GM18861 (cell line): Measurements from ENCODE around the gene DNAJB11.
A peak's percentile ranks its signal among the peaks of the same experiment; 100 is the strongest.
"Not testable (repeated sequence)": the region's sequence is repeated elsewhere in the genome, so short reads cannot be mapped to it uniquely, and the experiment has no call there.

Experiments used
- ATAC-seq: cut with Tn5 transposase; IDR thresholded peaks from one replicate; pipeline ENCODE4 v1.9.1; 2021; ENCODE audit not compliant: unreplicated experiment

DNAJB11 gene

DNA sequence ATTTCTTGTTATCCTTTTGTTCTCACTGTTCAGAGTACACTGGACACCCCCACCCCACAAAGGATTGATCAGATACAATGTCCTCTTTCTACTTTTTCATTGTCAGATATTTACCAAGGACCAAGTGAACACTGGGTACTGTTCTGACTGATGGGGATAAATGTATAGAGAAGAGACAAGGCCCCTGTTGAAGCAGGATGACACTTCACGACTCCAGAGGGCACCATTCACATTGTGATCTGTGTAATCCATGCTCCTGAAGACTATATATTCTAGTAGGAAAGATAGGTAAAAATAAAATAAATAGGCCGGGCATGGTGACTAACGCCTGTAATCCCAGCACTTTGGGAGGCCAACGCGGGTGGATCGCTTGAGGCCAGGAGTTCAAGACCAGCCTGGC, 19.1 kb upstream of the DNAJB11 start:
- no peak for ATAC-seq

- no peak for ATAC-seq
Observed at GRCh38 chr3:186552408-186553031, 18.0 kb upstream of the DNAJB11 start.

DNA sequence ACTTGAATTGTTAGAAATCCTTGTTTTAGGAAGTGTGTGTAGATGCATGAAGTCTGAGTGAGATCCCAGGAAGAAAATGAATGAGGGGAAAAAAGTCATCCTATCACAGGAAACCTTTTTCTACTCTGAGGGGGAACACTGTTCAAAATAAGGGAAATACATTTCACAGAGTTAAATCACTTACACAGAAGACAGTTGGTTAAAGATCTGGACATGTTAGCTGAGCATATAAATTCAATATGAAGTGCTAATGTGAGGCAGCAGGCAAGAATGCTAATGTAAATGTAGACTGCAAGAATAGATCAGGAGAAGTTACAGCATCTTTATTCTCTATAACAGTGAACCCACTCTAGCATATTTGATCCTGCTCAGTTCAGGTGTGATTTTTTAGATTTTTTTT, 5.9 kb upstream of the DNAJB11 start:
- ATAC-seq, result no peak

GRCh38 chr3:186566772-186567071, 3.8 kb upstream of the DNAJB11 start:
- no peak for ATAC-seq

GRCh38 chr3:186567072-186567921, 3.2 kb upstream of the DNAJB11 start, which contains the start of gene TBCCD1:
TSS of gene TBCCD1 (minus strand) at chr3:186567339. CDS start at chr3:186564329, 3,010 bp downstream.
- peak; percentile 42 for ATAC-seq

- not testable (repeated sequence) for ATAC-seq
Observed at GRCh38 chr3:186569361-186569760, 1.2 kb upstream of the DNAJB11 start.

DNA sequence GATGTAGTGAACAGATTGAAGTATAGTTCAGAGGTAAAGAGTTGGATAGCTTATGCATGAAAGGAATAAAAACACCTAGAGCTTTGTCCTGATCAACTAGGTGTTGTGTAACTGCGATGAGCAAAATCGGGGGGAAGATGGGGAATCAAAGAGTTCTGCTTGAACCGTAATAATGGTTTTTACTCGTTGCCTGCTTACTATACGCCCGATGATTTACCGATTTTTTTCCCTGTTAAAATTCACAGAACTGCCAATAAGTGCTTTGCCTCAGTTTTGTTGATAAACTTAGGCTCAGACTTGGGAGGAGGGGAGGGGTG, 783 bp upstream of the DNAJB11 start:
- no peak for ATAC-seq

- no peak for ATAC-seq
Observed at GRCh38 chr3:186570941-186571643, 572 bp downstream of the DNAJB11 start.

DNA sequence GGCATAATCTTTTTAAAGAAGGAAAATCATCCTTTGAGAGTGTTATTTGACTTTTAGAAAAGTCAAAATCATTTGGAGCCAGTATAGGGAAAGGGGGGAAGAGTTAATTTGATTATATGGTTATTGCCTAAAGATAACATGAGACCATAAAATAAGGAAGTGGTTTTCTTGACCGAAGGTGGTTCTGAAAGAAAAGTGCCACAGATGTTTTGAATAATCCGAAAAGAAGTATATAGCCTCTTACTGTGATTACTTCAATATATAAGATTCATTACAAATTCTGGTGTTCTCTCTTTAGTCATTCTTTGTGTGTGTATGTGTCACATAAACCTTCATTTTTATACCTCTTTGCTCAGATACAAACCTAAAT, 1.1 kb downstream of the DNAJB11 start:
- no peak for ATAC-seq

- ATAC-seq, result no peak
Observed at GRCh38 chr3:186577521-186577920, 7.0 kb downstream of the DNAJB11 start.

- no peak for ATAC-seq
Observed at GRCh38 chr3:186580785-186581184, 10.3 kb downstream of the DNAJB11 start.

DNA sequence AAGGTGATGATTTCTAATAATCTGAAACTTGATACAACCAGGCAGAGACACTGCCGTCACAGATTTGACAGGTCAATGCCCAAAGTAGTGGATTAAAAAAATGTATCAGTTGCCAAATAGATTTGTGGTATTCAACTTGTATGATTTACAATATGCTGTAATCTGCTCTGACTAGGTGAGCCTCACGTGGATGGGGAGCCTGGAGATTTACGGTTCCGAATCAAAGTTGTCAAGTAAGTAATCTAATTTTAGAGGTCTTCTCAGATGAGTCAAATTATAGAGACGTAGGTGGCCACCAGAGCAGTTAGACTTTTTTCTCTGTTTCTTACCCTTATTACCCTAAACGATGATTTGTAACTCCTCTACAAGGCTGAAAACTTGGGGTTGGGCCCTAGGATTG, 12.0 kb downstream of the DNAJB11 start:
- ATAC-seq, result no peak

DNA sequence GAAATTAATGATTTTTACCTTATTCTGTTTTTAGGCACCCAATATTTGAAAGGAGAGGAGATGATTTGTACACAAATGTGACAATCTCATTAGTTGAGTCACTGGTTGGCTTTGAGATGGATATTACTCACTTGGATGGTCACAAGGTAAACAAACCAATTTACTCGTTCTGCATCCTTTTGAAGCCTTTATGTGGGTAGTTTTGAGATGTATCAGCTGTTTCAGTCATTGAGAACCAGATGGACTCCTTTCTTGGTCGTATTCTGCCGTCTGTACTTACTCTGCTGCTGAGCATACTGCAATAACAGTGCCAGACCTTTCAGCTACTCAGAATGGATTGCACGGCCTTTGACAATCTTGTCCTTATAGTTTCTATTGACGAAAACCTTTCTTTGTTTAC, 13.3 kb downstream of the DNAJB11 start:
- ATAC-seq, result no peak

GRCh38 chr3:186586245-186586644, 15.7 kb downstream of the DNAJB11 start:
- not testable (repeated sequence) for ATAC-seq

DNA sequence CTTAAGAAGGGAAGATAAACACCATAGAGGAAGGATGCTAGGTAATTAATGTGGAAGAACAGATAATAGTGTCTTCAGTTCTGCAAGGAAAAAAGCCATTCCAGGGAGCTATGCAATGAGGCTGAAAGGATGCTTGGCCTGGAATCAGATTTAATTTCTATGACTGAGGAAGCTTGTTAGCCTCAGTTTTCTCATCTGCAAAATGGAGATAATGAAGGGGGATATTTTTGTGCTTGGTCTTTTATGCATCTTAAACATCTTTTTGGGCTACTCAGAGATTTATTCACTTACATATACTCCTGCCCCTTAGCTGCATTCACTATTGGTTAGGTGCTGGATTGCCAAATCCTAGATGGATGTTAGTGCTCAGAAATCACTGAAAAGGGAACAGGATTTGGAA, 16.7 kb downstream of the DNAJB11 start:
- ATAC-seq, result no peak

- ATAC-seq, result no peak
Observed at GRCh38 chr3:186588632-186589031, 18.1 kb downstream of the DNAJB11 start.

DNA sequence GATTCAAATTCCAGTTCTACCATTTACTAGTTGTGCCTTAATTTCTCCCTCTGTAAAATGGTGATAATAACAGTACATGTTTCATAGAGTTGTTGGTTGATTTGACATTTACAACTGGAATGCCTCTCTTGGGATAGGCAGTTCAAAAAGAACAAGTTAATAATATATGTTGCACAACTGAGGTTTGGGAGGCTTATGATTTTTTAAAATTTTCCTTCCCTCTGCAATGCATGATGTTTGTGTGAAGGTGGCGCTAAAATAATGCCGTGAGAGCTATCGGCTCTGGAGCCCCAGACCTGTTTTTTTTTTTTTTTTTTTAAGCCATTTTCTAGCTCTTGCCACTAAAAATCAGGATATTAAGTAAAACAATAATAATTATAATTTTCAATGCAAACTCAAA, 18.6 kb downstream of the DNAJB11 start:
- no peak for ATAC-seq

- ATAC-seq, result no peak
Observed at GRCh38 chr3:186589856-186590579, 19.5 kb downstream of the DNAJB11 start.

DNA sequence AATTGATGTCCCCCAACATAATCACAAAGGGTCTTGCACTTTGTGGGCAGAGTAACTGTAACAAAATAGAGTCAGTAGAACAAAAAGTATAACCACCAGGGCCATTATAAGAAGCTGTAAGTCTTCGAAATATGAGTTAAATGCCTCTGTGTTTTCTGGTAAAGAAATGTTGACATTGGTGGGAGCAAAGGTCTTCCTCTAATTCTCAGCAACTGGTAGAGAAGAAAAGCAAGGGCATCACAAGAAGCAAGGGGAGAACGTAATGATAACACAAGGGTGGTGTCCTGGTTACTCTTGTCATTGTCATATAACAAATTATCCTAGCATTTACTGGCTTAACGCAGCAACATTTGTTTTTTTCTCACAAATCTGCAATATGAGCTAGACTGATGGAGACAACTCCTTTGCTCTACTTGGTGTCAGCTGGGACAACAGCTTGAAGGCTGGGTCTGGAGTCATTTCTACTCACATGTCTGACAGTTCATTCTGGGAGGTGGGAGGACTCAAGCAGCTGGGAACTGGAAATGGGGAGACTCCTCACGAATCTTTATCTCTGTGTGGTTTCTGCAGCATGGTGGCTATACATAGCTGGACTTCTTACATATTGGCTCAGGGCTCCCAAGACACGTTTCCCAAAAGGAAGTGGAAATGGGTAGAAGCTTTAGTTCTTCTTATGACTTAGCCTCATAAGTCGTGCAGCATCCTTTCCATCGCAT, 20.2 kb downstream of the DNAJB11 start:
- no peak for ATAC-seq

DNA sequence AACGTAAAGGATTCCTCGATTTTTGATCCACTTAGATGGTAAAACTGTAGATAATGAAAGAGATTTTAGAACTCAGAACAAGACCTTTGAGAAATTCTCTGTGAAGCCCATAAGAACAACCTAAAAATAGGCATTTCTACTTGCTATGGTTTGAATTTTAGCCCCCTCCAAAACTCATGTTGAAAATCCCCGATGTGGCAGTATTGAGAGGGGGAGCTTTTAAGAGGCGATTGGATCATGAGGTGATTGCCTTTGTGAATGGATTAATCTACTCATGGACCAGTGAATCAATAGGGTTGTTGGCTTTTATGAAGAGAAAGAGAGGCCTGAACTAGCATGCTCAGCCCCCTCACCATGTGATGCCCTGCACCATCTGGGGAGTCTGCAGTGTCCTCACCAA, 22.2 kb downstream of the DNAJB11 start:
- ATAC-seq, result no peak

DNA sequence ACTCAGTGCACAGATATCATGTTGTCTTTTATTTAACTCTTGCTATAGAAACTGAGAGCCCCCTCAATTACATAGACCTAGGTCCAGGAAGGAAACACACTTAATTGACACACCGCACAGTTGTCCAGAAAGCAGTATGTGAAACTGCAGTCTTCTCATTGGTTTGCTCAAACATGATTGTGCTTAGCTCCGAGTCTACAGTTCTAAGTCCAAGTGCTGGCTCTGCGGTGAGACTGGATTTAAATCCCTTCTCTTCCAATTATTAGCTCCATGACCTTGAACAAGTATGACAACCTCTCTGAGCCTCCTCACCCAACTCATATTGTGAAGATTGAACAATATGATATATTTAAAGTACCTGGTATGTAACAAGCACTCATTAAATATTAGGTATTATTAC, 23.3 kb downstream of the DNAJB11 start:
- ATAC-seq, result no peak
